T1000 (cell line): ENCODE results near the gene NR2E3.

Experiments used
- DNase-seq: peaks from one replicate; lab custom pipeline; 2025; ENCODE audit warnings: mixed read lengths; lab: John Stamatoyannopoulos, UW

NR2E3 gene

GRCh38 chr15:71810256-71811035 is at the start of gene NR2E3:
Gene NR2E3, plus strand, starts transcription at chr15:71810554. Its CDS starts 190 bp downstream, at chr15:71810744.
- no peak for DNase-seq

- no peak for DNase-seq
These were observed 49.5 kb upstream of the NR2E3 start for GRCh38 chr15:71760852-71761251.

GRCh38 chr15:71761649-71762048 is 48.7 kb upstream of the NR2E3 start:
- peak; percentile 71 for DNase-seq

- no peak for DNase-seq
These were observed 42.2 kb upstream of the NR2E3 start for GRCh38 chr15:71768184-71768583.

GRCh38 chr15:71773206-71773859 is 37.0 kb upstream of the NR2E3 start:
- DNase-seq: no peak

GRCh38 chr15:71775856-71776255 is 34.5 kb upstream of the NR2E3 start:
- DNase-seq: no peak

DNA sequence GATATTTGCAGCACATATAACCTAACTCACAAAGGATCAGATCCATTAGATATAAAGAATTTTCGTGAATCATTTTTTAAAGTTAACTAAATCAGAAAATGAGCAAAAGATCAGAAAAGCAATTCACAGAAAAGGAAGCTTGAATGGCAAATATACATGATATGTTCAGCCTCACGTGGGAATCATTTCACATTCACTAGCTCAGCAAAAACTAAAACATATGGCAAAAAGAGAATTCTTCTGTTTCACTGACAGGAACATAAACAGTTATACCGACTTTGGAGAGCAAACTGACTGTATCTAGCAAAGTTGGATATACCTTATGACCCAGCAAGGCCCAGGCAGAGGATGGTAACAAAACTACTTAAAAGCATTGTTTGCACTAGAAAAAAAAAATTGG is 34.0 kb upstream of the NR2E3 start:
- no peak for DNase-seq

DNA sequence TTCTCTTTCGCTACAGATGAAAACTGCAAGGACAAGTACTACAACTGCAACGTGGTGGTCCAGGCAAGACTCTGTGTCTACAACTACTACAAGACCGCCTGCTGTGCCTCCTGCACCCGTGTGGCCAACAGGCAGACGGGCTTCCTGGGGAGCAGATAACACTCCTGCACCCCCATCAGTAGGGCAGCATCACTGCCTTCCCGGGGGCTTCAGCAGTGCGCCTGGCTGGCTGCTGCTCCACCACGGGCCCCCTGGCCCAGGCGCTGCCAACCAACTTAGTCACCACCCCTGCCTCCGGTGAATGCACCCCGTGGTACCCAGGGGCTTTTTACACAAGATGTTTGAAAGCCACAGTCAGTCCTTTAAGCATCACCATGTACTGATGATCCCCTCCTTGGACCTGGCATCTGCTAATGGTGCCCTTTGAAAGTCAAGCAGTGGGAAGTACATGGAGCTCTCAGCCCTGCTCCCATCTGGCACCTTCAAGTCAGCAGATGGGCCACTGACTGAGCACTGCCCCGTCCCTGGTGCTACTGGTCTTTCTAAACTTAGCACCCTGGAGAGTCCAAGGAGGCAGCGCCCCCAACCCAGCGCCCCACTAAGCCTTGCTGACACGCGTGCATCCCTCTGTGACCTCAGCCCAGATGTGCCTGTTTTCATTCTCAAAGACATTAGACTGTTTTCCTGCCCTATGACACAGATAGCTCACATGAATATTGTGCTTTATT is 33.0 kb upstream of the NR2E3 start:
- DNase-seq: no peak

GRCh38 chr15:71779073-71779797 is 31.1 kb upstream of the NR2E3 start:
- DNase-seq: no peak

- DNase-seq: peak; percentile 9
These were observed 30.0 kb upstream of the NR2E3 start for GRCh38 chr15:71780115-71780976.

GRCh38 chr15:71781179-71781964 is 29.0 kb upstream of the NR2E3 start:
- DNase-seq: no peak

- no peak for DNase-seq
These were observed 28.4 kb upstream of the NR2E3 start for GRCh38 chr15:71781965-71782265.

GRCh38 chr15:71782422-71783165 is 27.8 kb upstream of the NR2E3 start:
- no peak for DNase-seq

DNA sequence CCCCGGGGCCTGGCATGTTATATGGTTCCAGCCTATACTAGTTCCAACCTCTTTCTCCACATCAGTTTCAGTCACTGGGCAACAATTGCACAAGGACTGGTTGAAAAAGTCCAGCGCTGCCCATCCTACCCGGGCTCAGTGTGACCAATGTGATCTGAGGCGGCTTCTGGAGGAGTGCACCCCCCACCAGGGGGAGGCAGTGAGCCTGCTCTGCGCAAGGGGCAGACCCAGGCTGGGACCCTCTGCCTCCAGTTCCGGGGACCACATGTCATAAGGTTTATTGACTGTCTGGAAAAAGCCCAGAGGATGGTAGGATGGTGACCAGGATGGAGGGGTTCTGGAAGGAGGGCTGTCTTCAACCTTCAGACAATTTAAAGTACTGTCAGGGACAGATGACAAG is 25.6 kb upstream of the NR2E3 start:
- no peak for DNase-seq

GRCh38 chr15:71785996-71786395 is 24.4 kb upstream of the NR2E3 start:
- no peak for DNase-seq

DNA sequence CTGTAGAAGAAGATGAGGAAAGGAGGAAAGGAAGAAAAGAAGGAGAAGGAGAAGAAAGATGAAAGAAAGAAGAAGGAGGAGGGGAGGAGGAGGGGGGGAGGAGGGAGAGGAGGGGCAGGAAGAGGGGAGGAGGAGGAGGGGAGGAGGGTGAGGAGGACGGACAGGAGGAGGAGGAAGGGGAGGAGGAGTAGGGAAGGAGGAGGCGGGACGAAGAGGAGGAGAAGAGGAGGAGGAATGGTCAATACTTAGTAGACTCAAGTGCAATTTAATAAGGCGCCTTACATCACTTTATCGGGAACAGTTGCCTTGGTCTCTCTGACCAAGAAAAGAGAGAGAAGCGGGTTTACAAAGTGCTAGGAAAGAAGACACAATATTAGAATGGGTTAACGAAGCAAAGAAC is 23.7 kb upstream of the NR2E3 start:
- no peak for DNase-seq

DNA sequence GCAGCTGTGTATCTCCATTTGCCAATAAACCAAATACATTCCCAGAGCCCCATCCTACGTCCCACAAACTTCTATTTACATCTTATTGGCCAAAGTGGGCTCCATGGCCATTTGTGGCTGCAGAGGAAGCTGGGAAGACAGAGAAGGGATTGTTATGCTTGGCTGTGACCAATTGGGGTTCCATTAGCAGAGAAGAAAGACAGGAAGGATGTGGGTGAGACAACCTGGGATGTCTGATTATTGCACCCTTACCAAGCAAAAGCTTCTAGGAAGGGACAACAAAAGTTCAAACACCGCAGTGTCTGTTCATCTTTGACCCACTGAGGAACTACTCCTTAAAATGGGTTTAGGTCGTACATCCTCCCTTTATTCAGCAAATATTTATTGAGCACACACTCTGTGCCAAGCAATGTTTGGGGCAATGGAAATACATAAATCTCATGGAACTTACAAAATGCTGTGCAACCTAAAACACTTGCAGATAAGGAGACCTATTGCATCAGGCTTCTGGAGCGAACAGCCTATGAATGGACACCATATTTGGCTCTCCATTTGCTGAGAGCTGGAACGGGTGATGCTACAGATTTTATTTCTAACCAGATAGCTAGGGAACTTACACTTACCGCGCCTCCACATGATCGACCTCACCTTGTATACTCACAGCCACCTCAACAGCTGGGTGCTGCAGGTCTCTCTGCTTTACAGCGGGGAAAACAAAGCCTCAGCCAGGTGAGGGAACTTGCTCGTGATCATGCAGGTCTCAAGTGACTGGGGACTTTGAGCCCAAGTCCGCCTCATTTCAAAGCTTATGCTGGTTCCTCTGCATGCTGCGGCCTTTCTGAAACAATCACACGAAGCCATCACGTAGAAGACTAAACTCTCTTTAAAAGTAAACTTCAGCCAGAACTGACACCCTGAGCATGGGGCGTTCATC is 21.4 kb upstream of the NR2E3 start:
- no peak for DNase-seq

GRCh38 chr15:71789616-71790015 is 20.7 kb upstream of the NR2E3 start:
- DNase-seq: no peak

GRCh38 chr15:71790081-71790480 is 20.3 kb upstream of the NR2E3 start:
- DNase-seq: peak; percentile 24
